Fibroblast of lung (primary cell): ENCODE data around the gene MRNIP.

Experiments used
- CTCF ChIP-seq, 2 donors: IDR thresholded peaks in 1 of 2; conservative IDR thresholded peaks in 1 of 2; 1 replicate in 1 of 2; 2 replicates in 1 of 2; pipeline ENCODE4 v1.5.1; 2011 to 2012; ENCODE audit warnings: low read length in 2 of 2, control low read depth in 1 of 2, inconsistent platforms in 1 of 2, low read depth in 1 of 2, mild to moderate bottlenecking in 1 of 2
- EZH2 ChIP-seq: IDR thresholded peaks from 2 replicates; pipeline ENCODE4 v1.5.1; 2012; ENCODE audit warnings: low read length, control low read depth, mild to moderate bottlenecking; ENCODE audit errors: missing control alignments

GRCh38 chr5:179837076-179838011 is 21.3 kb downstream of the MRNIP start:
- no peak for TF ChIP-seq CTCF (conservative IDR thresholded peaks at IDR 0.05 in 1 of 2, IDR thresholded peaks at IDR 0.05 in 1 of 2; ENCODE audit: low read depth in 1 of 2, low read length in 2 of 2)
- no peak for TF ChIP-seq EZH2
